Astrocyte of the hippocampus (primary cell): ENCODE measurements around the gene RMND1.
"Not testable (repeated sequence)": the region's sequence is repeated elsewhere in the genome, so short reads cannot be mapped to it uniquely, and the experiment has no call there.

ENCODE experiments used
- DNase-seq: peaks from one replicate; pipeline ENCODE4 v3.0.0; 2011; ENCODE audit warnings: low read depth, low spot score

RMND1 gene, protein sequence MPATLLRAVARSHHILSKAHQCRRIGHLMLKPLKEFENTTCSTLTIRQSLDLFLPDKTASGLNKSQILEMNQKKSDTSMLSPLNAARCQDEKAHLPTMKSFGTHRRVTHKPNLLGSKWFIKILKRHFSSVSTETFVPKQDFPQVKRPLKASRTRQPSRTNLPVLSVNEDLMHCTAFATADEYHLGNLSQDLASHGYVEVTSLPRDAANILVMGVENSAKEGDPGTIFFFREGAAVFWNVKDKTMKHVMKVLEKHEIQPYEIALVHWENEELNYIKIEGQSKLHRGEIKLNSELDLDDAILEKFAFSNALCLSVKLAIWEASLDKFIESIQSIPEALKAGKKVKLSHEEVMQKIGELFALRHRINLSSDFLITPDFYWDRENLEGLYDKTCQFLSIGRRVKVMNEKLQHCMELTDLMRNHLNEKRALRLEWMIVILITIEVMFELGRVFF

DNA sequence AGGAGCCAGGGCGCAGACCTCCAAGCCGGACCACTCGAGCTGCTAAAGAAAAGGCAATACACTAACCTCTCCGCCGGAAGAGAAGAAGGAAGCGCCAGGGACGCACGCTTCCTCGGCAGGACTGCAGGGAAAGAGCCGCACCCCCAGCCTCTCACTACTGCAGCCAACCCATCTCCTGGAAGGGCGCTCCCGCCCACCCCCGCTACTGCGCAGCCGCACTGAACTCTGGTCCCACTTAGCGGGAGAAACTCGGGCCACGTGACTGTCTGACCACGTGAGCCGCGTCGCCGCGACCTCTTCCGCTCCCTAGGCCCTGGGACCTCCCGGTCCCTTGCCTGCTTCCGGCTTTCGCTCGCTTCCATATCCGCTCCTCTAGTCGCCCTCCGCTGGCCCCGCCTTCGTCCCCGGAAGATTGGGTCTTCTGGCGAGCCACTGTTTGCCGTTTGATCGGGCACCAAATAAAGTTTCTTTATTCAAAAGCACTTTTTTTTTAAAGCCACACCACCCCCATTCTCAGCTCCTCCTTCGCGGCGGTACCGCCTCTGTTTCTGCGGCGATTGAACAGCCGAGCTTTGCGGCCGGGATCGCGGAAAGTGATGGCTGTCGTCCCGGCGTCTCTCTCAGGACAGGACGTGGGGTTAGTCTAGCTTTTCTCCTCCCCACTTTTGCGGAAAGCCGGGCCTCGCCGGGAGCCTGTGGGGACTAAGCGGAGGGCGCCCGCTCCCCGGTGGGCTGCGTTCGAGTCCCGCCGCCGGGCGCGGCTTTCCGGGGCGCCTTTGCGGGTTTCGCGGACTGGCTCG is at the start of gene RMND1:
Gene RMND1, minus strand, starts transcription at position 177 of the 800 bp plus-strand sequence. CDS start 6,315 bp downstream, outside the sequence.
- DNase-seq: peak; percentile 100

DNA sequence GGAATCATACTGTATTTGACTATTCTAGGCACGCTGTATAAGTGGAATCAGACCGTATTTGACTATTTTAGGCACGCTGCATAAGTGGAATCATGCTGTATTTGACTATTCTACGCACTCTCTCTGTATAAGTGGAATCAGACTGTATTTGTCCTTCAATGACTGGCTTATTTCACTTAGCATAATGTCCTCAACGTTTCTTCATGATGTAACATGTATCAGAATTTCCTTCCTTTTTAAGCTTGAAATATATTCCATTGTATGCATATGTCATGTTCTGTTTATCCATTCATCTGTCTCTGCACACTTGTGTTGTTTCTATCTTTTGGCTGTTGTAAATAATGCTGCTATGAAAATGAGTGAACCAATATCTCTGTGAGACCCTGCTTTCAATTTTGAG is 47.6 kb upstream of the RMND1 start:
- no peak for DNase-seq

DNA sequence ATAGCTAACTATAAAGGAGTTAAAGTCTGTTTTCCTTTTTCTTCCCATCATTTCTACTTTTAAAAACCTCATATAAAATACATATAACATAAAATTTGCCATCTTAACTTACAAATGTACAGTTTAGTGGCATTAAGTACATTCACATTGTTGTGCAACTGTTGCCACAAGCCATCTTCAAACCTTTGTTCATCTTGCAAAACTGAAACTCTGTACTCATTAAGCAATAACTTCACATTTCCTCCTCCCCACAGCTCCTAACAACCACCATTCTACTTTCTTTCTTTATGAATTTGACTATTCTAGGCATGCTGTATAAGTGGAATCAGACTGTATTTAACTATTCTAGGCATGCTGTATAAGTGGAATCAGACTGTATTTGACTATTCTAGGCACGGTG is 46.4 kb upstream of the RMND1 start:
- DNase-seq: no peak

DNA sequence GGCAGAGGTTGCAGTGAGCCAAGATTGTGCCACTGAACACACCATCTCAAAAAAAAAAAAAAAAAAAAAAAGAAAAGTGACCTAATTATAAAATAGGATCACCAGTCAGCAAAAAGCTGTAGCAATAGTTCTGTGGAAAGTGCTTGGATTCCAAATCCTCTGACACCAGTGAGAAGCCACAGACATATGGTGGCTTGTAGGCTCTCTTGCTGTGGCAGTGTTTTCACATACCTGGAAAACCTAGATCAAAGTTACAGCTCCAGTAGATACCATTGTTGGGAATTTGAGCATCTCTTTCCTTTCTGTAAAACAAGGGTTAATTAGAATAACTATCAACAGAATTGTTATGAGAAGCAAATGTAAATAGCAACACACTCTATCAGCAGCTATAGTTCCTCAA is 46.0 kb upstream of the RMND1 start:
- DNase-seq: no peak

DNA sequence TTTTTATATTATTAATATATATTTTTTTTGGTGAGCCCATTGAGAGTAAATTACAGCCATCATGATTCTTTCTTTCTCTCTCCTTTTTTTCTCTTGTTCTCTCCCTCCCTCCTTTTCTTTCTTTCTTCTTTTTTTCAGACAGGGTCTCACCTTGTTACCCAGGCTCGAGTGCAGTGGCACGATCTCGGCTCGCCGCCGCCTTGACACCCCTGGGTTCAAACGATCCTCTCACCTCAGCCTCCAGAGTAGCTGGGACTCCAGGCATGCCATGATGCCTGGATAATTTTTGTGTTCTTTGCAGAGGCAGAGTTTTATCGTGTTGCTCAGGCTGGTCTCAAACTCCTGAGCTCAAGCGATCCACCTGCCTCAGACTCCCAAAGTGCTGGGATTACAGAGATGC is 43.5 kb upstream of the RMND1 start:
- no peak for DNase-seq

DNA sequence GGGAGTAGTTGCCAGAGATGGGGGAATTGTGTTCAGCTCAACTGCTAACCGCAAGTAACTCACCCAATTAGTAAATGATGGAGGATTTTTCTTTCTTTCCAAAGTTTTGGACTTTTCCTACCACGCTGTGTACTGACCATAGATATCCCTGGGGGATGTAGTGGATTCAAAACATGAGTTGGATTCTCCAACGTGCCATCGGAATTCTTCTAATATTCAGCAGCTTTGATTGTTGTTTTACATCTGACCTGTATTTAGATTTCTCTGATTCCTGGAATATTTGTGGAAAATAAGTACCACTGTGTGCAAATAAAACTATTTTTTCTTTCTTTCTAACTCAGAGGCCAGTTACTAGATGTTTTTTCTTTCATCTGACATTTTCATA is 43.0 kb upstream of the RMND1 start:
- DNase-seq: no peak

DNA sequence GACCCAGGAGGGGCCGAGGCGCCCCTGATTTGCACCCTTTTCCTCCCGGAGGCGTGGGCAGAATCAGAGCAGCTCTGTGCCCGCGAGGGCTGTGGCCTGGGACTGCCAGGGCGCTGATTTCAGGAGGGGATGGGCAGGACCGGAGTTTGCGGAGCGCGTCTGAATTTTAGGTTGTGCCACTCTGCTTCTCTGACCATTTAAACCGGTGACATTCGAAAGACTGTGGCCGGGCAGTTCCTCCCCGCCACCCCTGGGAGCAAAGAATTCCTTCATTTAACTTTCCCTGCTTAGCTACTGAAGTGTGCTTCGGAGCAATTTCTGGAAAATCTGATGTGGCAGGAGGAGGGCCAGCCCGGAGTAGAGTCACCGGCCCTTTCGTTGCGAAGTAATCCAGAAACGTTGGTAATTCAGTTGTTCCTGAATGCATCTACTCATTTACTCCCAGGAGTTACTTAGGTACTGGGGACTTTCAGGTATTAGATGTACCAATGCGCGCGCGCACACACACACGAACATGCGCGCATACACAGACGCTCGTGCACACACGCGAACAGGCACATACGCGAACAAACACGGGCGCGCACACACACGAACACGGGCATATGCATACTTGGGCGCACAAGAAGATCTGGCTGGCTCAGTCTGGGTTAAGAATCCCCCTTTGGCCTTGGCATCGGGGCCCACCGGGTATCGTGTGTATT is 42.5 kb upstream of the RMND1 start:
- DNase-seq: peak; percentile 73

DNA sequence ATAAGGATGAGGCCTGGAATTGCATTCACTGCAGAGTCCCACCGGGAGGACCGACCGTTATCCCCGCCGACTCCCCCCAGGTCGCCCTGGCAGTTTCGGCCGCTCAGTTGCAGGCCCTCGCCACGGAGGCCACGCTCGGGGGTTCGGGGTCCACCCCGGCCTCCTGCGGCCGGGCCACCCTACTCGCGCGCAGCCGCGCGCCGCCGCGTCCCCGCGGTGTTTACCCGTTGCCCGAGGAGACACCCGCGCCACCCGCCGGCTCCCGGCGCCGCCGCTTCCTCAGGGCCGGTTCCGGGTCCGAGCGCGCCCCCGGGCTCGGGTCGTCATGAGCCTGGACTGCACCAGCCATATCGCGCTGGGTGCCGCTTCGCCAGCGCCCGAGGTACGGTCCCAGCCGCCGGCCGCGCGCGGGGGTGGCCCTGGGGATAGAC is 41.9 kb upstream of the RMND1 start, which contains the start of gene CCDC170:
Gene CCDC170, plus strand, starts transcription at position 214 of the 431 bp plus-strand sequence. Its CDS starts 112 bp downstream, at position 326.
- DNase-seq: peak; percentile 71

DNA sequence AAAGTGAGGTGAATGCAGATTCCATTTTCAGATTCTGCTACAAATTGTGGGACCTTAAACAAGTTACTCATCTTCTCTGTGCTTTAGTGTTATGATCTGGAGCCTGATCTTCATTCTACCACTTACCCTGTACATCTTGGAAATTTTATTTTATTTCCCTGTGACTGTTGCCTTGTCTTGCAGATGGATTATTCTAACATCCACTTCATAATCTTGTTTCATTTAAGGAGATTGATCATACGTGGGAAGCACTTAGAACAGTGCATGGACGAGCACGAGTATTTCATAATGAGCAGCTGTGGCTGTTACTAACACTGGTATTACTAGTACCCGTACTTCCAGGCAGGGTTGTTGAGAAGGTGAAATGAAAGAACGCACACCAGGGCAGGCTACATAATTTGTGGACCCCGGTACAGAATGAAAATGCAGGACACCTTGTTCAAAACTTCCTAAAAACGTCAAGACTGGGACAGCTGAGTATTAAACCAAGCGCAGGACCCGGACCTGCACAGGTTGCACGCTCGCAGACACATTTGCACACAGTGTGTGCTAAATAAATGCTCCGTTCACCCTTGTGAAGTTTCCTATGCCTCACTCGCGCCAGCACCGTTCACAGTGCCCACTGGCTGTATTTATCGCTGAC is 41.4 kb upstream of the RMND1 start:
- DNase-seq: no peak

DNA sequence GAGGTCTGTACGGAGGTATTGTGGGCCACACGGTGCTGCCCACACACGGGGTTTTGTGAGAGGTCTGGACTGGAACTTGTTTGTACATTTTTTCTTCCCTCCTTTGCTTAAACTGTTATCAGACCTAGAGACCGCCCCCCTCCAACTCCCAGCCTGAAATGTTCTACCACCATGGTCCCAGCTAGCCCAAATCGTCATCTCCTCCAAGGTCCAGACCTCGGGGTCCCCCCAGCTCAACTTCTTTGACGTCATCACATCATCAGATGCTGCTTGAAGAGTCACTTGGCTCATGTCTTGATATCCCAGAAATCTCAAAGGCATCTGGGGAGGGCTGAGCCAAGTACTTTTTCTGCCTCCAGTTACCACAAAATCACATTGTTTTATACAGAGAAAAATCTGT is 39.1 kb upstream of the RMND1 start:
- no peak for DNase-seq

DNA sequence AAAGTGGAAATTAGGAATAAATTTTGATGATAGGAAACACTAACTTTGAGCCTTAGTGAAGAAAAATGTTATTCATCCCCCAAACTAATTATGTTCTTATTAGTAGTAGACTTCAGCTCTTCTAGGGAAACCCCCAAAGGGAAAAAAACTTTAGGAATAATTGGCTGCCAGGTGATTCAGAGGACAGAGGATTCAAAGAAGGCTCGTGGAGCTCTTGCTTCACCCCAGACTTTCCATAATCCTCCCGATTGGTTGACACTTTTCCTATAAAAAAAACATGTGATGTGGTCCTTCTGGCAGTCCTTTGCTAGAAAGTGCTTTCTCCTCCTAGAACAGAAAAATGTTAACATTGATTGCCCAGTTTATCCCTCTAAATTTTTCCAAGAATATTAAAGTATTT is 36.3 kb upstream of the RMND1 start:
- DNase-seq: no peak

DNA sequence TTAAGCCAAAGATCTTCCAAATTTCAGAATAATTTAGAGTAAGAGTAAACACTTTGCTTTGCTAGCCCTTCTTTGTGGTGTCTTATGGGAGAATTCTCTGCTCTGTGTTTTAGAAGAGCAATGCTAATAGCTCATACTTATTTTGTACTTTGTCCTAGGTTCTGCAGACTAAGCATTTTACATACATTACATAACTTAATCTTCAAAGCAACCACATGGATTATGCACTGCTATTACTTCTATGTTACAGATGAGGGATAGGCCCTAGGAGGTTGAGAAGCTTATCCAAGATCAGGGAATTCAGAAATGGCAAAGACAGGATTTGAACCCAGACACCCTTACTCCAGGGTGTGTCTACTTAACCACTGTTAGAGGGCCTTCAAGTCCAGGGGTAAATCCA is 32.1 kb upstream of the RMND1 start:
- DNase-seq: no peak

DNA sequence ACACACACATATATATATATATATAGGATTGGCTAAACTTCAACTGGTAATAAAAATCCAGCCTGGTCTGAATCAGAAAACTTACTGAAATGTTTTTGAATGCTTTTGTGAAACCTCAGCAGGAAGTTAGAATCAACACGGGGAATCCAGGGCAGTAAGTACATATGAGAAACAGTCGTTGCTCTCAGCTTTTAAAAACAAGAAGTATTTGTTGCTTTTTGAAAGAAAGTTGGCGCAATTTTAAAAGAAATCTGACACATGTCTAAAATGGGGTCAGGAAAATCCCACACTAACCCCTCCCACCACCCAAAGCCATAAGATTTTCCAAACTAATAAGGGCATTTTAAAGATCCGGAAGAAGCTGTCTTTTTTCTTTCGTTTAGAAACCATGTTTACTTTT is 30.4 kb upstream of the RMND1 start:
- DNase-seq: no peak

DNA sequence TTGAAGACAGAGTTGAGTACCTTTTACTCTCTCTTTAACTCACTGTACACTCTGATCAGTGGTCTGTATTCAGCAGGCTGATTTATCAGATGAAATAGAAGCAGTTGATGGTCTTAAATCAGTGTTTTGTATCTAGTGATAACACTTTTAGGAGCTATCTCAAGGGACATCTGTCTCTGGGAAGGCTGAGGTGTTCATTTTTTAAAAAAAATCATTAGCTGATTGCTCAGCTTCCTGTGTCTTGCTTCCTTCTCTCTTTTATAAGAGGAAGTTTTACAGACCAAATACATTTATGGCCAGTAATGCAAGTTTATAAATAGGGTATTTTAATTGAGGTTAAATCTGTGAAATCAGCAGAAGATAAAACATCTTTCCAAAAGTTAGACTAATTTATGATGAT is 29.9 kb upstream of the RMND1 start:
- no peak for DNase-seq

DNA sequence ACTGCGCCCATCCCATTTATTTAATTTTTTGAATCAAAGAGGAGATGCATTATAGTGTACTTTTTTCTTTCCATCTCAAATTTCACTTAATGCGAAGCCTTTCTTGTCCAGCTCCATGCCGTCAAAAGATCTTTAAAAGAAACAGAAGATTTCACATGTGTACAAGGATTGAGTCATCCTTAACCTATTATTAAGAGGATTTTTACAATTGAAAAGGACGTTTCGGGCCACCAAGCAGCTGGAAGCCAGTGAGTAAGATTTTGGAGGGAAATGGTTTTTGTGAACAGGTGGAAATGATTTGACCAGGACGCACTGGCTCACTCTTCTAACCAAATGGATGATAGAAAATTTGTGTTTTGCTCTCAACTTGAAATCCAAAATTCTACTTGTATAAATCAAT is 26.7 kb upstream of the RMND1 start:
- no peak for DNase-seq

DNA sequence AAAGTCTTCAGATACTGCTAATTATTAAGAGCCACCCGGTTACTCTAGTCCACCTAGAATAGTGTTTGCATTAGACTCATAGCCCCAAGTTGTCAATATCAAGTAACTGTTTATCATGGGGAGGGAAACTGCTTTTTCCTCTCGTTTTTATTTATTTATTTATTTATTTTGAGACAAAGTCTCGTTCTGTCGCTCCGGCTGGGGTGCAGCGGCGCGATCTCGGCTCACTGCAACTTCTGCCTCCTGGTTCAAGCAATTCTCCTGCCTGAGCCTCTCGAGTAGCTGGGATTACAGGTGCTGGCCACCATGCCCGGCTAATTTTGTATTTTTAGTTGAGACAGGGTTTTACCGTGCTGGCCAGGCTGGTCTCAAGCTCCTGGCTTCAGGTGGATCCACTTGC is 25.8 kb upstream of the RMND1 start:
- DNase-seq: no peak

DNA sequence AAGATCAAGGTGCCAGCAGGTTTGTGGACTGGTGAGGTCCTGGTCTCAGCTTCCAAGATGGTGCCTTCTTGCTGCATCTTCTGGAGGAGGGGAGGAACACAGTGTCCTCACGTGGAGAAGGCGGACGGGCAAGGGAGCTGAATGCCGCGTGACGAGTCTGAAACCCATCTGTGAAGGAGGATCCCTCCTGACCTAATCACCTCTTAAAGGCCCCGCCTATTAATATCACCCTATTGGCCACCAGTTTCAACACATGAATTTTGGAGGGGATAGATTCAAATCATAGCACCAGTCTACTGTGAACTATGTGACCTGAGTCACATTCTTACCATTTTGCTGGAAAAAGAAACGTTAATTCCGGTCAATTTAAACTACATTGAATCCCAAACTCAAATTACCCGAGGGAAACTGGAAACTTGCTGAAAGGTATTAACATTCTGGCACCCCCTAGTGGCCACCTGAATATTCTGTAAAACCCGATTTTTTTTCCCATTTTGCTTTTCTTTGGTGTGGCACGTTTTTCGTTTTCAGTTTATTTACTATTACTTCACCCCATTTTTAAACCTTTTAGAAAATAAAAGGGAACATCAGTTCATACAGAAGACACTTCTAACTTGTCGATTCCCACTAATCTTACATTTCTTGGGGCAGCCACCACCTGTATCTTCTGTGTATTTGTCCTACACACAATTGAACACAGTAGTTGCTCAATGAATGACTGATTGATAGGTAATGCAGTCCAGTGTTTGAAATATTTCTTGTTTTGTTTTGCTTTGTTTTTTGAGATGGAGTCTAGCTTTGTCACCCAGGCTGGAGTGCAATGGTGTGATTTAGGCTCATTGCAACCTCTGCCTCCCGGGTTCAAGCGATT is 24.0 kb upstream of the RMND1 start:
- DNase-seq: peak; percentile 61

DNA sequence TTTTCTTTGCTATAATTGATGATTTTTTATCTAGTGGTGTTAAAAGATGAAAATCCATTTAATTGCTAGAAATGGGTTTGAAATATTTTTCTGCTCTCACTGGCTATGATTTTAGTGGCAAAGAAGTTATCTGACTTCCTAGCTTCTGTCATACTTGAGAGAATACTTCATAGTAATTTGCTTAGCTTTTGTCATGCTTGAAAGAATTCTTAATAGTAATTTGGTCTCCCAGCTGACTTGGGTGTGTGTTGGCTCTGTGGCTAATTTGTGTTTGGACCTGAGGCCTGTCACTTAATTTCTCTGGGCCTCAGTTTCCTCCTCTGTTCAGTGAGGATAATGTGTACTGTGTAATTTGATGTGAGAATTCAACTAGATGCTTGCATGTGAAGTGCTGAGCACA is 12.8 kb upstream of the RMND1 start:
- no peak for DNase-seq

DNA sequence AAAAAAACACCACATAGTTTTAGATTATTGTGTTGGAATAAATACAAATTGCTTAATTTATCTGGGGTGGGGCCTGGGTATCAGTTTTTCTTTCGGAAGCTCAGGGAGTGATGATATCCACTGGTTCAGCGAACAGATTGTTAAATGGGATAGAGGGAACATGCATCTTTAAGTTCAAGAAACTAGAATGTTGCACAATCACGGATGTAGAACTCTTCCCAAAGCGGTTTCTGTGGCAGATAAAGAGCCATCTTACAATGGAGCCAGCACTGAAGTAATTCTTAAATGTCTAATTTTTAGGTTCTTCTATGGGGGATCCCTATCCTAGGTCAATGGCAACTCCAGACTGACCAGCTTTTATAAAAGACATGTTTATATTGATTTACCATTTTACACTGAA is 9.7 kb upstream of the RMND1 start:
- DNase-seq: no peak

DNA sequence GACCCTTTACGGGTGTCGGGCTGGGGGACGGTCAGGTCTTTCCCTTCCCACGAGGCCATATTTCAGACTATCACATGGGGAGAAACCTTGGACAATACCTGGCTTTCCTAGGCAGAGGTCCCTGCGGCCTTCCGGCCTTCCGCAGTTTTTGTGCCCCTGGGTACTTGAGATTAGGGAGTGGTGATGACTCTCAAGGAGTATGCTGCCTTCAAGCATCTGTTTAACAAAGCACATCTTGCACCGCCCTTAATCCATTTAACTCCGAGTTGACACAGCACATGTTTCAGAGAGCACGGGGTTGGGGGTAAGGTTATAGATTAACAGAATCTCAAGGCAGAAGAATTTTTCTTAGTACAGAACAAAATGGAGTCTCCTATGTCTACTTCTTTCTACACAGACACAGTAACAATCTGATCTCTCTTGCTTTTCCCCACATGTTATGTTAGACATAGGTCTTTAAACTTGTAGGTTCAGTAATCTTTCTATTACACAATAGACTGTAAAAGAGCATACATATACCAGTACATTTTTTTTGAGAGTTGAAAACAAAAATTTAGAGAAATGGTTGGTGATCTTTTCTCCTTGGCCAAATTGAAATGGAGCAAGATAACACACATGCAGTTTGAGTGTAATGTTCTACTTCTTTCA is 3.9 kb upstream of the RMND1 start:
- DNase-seq: not testable (repeated sequence)
